Breast epithelium (tissue), 4 donors: ENCODE data around the gene TMEM253. TPM values are rescaled to one million over a fixed set of nuclear protein-coding genes. Genes with fewer than 3 reads are reported as not detected.

ENCODE experiments used
- DNase-seq, 2 donors: peaks; one replicate each; pipeline ENCODE4 v3.0.0-alpha.2; 2019; ENCODE audit warnings: low spot score in 2 of 2
- H3K27ac ChIP-seq, 2 donors: fragments of 200-600 bp; sonication (generic) in 1 of 2; one replicate each; pipeline ENCODE4 v1.5.1; 2016 to 2019; ENCODE audit warnings: mild to moderate bottlenecking in 1 of 2
- H3K27me3 ChIP-seq, 2 donors: fragments of 200-600 bp; sonication (generic) in 1 of 2; one replicate each; pipeline versions ENCODE4 v1.5.1 to v1.6.0; 2017 to 2019; ENCODE audit warnings: control low read depth in 1 of 2, mild to moderate bottlenecking in 1 of 2
- H3K36me3 ChIP-seq: fragments of 200-600 bp; one replicate; pipeline ENCODE4 v1.5.1; 2019
- H3K4me1 ChIP-seq, 2 donors: fragments of 200-600 bp; sonication (generic); one replicate each; pipeline ENCODE4 v1.5.1; 2016 to 2019; ENCODE audit warnings: control low read depth in 1 of 2
- H3K4me3 ChIP-seq, 3 donors: fragments of 200-600 bp; sonication (generic); 1 replicate in 2 of 3; 2 replicates in 1 of 3; pipeline ENCODE4 v1.5.1; 2016 to 2019; ENCODE audit warnings: mild to moderate bottlenecking in 3 of 3, moderate library complexity in 2 of 3
- H3K9me3 ChIP-seq, 2 donors: fragments of 200-600 bp; sonication (generic) in 1 of 2; one replicate each; pipeline ENCODE4 v1.5.1; 2016 to 2019; ENCODE audit warnings: control low read depth in 1 of 2
- POLR2A ChIP-seq: fragments of 450-650 bp; IDR thresholded peaks from one replicate; pipeline ENCODE4 v1.6.1; 2016; ENCODE audit warnings: antibody characterized with exemption, mild to moderate bottlenecking, moderate library complexity
- POLR2AphosphoS5 ChIP-seq, 3 donors: sonication (generic); formaldehyde crosslinking; IDR thresholded peaks; one replicate each; pipeline ENCODE4 v1.6.1; 2017; ENCODE audit warnings: antibody characterized with exemption in 3 of 3
- intact Hi-C: fragments of 100-400 bp; cut with DNase I; formaldehyde crosslinking; loops from one replicate; pipeline ENCODE4 v1.15.1; 2023; ENCODE audit warnings: low total_unique reads
- total RNA-seq, 3 donors: library from RNA; depleted of rRNA; stranded (reverse); fragments of >200 nt; gene quantifications; one replicate each; pipeline ENCODE4 v1.1.0, GENCODE V29; 2016
- TF ChIP-seq, protein P1 (sequence below), 3 donors: fragments of 450-650 bp; IDR thresholded peaks; one replicate each; pipeline ENCODE4 v1.5.1; 2016 to 2017; ENCODE audit warnings: antibody characterized with exemption in 3 of 3, mild to moderate bottlenecking in 3 of 3, moderate library complexity in 3 of 3

The TMEM253 gene
- total RNA-seq, 3 donors from 2014 or later = 0.44 to 1.3 (median 0.98) TPM

DNA sequence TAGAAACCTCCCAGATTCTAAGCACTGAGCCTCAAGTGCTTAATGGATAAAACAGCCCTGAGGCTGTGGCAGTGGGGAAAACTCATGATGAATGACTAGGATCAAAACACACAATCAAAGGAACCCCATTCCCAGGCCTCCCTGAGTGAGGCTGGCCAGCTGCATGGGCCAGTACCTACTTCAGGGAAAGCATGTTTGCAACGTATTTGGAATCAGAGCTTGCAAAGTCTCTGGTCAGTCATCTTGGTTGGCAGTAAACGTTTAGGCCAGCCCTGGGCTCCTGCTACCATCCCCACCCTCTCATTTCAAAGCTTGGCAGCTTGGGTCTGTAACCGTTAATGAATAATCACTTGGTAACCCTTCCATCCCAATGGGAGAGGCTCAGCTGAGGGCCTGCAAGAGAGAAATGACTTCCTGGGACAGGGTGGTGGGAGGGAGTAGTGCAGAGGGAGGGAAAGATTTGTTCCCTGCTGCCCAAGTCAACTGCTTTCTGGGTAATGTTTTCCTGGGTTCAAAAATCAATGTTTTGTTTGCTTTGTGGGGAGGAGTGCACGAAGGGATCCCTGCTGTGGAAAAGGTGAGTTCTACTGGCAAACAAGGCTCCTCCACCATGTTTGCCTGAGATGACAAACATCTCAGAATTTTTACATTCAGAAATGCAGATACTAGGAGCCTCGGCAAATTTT lies 45.3 kb upstream of the TMEM253 start:
- no peaks in the 10 kb centered on the region for H3K36me3 ChIP-seq
- intact Hi-C loops = no loop called here
- H3K4me3 ChIP-seq = no peak overlapping the region
- H3K27ac ChIP-seq = no peak overlapping the region
- DNase-seq = no peak
- no peaks in the 10 kb centered on the region for H3K4me1 ChIP-seq
- no peaks in the 10 kb centered on the region for H3K9me3 ChIP-seq
- H3K27me3 ChIP-seq = no peaks in the 10 kb centered on the region
- TF ChIP-seq, protein P1, sequence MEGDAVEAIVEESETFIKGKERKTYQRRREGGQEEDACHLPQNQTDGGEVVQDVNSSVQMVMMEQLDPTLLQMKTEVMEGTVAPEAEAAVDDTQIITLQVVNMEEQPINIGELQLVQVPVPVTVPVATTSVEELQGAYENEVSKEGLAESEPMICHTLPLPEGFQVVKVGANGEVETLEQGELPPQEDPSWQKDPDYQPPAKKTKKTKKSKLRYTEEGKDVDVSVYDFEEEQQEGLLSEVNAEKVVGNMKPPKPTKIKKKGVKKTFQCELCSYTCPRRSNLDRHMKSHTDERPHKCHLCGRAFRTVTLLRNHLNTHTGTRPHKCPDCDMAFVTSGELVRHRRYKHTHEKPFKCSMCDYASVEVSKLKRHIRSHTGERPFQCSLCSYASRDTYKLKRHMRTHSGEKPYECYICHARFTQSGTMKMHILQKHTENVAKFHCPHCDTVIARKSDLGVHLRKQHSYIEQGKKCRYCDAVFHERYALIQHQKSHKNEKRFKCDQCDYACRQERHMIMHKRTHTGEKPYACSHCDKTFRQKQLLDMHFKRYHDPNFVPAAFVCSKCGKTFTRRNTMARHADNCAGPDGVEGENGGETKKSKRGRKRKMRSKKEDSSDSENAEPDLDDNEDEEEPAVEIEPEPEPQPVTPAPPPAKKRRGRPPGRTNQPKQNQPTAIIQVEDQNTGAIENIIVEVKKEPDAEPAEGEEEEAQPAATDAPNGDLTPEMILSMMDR (IDR thresholded peaks at IDR 0.05) = no peak
- TF ChIP-seq POLR2AphosphoS5 (IDR thresholded peaks at IDR 0.05) (no peak), POLR2A (no peak)

DNA sequence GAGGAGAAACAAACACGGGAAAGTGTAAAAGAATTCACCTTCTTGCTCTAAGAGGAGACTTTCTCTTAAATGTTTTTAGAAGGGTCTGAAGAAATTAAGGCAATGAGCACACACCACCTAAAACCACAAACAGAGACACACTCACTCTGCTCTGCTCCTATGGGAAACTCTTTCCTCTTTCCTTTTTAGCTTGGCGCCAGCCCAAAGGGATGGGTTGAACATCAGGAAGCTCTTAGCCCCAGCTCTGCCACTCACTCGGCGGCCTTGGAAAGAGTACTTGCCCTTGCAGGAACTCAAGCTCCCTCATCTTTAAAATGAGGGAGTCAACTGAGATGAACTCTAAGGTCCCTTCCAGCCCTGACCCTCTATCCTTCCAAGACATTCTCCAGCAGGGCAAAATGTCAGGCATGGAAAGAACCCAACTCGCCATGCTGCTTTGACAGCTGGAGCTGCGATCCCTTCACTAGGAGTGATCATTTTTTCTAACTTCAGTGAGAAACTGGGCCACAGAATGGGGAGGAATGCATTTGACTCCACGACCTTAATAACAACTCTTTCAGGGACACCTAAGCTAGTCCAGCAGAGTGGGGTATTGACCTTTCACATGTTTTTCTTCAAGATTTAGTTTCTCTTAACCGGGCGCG lies 44.2 kb upstream of the TMEM253 start:
- Histone ChIP-seq H3K36me3 (no peaks in the 10 kb centered on the region), H3K27me3 (no peaks in the 10 kb centered on the region), H3K4me3 (no peak overlapping the region), H3K27ac (no peak overlapping the region), H3K9me3 (no peaks in the 10 kb centered on the region), H3K4me1 (no peaks in the 10 kb centered on the region)
- TF ChIP-seq, protein P1 (IDR thresholded peaks at IDR 0.05) = no peak
- TF ChIP-seq POLR2A (no peak), POLR2AphosphoS5 (IDR thresholded peaks at IDR 0.05) (no peak)
- no peak for DNase-seq
- intact Hi-C loops = no loop called here

DNA sequence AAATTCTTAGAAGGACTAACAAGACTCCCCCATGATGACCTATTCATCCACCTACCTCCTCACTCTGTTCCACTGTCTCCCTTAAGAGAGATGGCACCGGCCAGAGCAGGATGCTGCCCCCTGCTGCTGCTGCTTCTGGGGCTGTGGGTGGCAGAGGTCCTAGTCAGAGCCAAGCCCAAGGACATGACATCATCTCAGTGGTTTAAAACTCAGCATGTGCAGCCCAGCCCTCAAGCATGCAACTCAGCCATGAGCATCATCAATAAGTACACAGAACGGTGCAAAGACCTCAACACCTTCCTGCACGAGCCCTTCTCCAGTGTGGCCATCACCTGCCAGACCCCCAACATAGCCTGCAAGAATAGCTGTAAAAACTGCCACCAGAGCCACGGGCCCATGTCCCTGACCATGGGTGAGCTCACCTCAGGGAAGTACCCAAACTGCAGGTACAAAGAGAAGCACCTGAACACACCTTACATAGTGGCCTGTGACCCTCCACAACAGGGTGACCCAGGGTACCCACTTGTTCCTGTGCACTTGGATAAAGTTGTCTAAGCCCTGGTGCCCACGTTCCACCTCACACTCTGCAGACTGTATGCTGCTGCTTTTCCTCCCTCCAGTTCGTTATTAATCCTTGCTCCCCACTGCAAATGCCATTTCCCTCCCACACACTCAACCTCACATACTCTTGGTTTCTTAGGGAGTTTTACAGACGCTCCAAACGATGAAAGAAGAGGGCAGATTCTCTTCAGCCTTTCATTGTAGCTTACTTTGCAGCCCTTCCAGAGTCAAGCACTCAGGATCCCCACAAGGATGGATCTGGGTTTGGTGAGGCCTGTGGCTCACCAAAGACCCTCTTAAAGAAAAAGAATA lies 42.8 kb upstream of the TMEM253 start, which contains the start of gene RNASE8:
Gene RNASE8, plus strand, starts transcription at position 20 of the 873 bp plus-strand sequence. Its CDS starts 71 bp downstream, at position 91.
- intact Hi-C loops = no loop called here
- no peak for DNase-seq
- H3K9me3 ChIP-seq = no peaks in the 10 kb centered on the region
- no peaks in the 10 kb centered on the region for H3K27me3 ChIP-seq
- TF ChIP-seq, protein P1 (IDR thresholded peaks at IDR 0.05) = no peak
- no peak for TF ChIP-seq POLR2AphosphoS5 (IDR thresholded peaks at IDR 0.05)
- TF ChIP-seq POLR2A = no peak
- H3K36me3 ChIP-seq = no peaks in the 10 kb centered on the region
- no peak within 1 kb of the TSS for H3K27ac ChIP-seq
- no peaks in the 10 kb centered on the region for H3K4me1 ChIP-seq
- no peak within 1 kb of the TSS for H3K4me3 ChIP-seq

DNA sequence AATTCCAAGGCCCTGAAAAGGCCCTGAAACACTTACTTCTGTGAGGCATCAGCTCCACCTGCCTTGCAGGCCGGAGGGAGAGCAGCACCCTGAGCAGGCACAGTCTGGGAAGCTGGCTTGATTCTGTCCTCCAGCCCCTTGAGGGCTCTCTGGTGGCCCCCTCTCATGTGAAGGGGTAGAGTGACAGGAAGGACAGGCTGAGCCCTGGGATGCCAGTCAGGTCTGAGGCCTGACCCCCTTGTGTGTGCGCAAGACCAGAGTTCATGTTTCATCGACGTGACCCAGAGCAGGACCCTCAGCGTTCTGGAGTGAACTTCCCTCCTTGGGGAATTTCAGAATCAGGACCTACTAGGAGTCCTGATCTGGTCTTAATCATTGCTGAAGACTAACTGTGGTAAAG lies 42.0 kb upstream of the TMEM253 start:
- H3K36me3 ChIP-seq = no peaks in the 10 kb centered on the region
- no peak overlapping the region for H3K27ac ChIP-seq
- no peaks in the 10 kb centered on the region for H3K4me1 ChIP-seq
- no peaks in the 10 kb centered on the region for H3K9me3 ChIP-seq
- H3K27me3 ChIP-seq = no peaks in the 10 kb centered on the region
- intact Hi-C loops = no loop called here
- H3K4me3 ChIP-seq = no peak overlapping the region
- no peak for DNase-seq
- TF ChIP-seq POLR2AphosphoS5 (IDR thresholded peaks at IDR 0.05) (no peak), POLR2A (no peak)
- TF ChIP-seq, protein P1 (IDR thresholded peaks at IDR 0.05) = no peak
